ENCODE data around the gene GPR62. TPM values are rescaled to one million over a fixed set of nuclear protein-coding genes. Genes with fewer than 3 reads are reported as not detected.

The GPR62 gene
- total and polyA plus RNA-seq, 11 donors, result 0.06 to 0.27 (median 0.20) TPM; not detected in 4

DNA sequence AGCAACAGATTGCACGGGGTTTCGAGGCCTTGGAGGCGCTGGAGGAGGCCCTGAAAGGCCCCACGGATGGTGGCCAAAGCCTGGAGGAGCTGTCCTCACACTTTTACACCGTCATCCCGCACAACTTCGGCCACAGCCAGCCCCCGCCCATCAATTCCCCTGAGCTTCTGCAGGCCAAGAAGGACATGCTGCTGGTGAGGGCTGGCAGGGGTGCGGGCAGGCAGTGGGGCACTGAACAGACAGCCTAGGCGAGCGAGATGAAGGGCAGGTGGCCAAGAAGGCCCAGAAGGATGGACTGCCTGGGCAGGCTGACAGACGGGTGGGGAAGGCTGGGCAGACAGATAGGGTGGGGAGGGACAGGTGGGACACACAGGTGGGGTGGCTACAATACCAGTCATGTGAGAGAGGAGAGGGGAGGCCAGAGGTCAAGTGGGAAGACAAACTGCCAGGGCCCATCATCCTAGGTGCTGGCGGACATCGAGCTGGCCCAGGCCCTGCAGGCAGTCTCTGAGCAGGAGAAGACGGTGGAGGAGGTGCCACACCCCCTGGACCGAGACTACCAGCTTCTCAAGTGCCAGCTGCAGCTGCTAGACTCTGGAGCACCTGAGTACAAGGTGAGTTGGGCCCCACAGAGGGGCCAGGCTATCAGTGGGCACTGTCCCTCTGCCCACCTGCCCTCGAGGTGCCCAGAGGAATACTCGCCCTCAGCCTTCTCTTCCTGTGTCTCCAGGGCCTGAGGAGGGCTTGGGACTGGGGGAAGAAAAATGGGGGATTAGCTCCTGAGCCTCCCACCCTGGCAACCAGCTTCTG lies 9.9 kb upstream of the GPR62 start:
- intact Hi-C loops (cut with DNase I), result no loop called here
- TF ChIP-seq POLR2A (IDR thresholded peaks at IDR 0.05), result no peak
- TF ChIP-seq, protein P1, sequence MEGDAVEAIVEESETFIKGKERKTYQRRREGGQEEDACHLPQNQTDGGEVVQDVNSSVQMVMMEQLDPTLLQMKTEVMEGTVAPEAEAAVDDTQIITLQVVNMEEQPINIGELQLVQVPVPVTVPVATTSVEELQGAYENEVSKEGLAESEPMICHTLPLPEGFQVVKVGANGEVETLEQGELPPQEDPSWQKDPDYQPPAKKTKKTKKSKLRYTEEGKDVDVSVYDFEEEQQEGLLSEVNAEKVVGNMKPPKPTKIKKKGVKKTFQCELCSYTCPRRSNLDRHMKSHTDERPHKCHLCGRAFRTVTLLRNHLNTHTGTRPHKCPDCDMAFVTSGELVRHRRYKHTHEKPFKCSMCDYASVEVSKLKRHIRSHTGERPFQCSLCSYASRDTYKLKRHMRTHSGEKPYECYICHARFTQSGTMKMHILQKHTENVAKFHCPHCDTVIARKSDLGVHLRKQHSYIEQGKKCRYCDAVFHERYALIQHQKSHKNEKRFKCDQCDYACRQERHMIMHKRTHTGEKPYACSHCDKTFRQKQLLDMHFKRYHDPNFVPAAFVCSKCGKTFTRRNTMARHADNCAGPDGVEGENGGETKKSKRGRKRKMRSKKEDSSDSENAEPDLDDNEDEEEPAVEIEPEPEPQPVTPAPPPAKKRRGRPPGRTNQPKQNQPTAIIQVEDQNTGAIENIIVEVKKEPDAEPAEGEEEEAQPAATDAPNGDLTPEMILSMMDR (IDR thresholded peaks at IDR 0.05), result no peak
- Histone ChIP-seq H3K27me3 (no peaks in the 10 kb centered on the region), H3K36me3 (peaks cover 0 to 30% (median 9%) of the 10 kb centered on the region in 9 donors), H3K4me3 (no peak overlapping the region), H3K4me1 (peaks cover 3 to 30% (median 23%) of the 10 kb centered on the region in 12 donors), H3K27ac (no peak overlapping the region), H3K9me3 (no peaks in the 10 kb centered on the region)
- 85 to 90% (median 89%) methylated on average over 18 of the region's 18 CpGs for WGBS, 4 donors
- no peak for ATAC-seq
- DNase-seq, result peak in 3 of 5 donors; percentile 14 to 51 (median 25)

DNA sequence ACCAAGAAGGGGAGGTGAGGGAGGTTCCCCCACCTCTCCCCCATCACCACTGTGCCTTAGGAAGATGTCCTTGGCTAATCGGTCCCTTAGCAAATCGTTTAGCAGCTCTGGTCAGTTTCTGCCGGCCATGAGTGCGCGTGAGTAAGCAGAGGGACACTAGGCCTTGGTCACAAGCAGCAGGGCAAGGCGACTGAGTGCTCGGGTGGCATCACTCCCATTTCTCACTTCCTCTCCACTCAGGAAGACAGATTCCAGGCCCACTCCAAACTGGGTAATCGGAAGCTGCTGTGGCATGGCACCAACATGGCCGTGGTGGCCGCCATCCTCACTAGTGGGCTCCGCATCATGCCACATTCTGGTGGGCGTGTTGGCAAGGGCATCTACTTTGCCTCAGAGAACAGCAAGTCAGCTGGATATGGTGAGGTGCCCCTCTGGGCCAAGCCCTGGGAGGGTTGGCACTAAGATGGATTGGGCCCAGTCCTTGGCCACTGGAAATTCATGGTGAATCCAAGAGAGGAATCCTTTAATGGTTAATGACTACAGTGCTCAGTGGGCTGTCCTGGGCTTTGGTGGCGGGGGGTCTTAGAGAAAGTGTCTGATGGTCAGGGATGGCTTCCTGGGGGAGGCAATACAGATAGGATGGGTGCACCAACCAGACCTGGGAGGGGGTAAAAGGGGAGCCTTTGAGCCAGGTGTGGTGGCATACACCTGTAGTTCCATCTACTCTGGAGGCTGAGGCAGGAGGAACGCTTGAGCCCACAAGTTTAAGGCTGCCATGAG lies 9.1 kb upstream of the GPR62 start:
- intact Hi-C loops (cut with DNase I), result no loop called here
- no peak overlapping the region for H3K4me3 ChIP-seq
- no peaks in the 10 kb centered on the region for H3K27me3 ChIP-seq
- no peak overlapping the region for H3K27ac ChIP-seq
- ATAC-seq (no peak), DNase-seq (peak in 2 of 5 donors; percentile 21 to 39)
- TF ChIP-seq, protein P1 (IDR thresholded peaks at IDR 0.05), result no peak
- TF ChIP-seq POLR2A (IDR thresholded peaks at IDR 0.05), result no peak
- peaks cover 3 to 21% (median 16%) of the 10 kb centered on the region in 12 donors for H3K4me1 ChIP-seq
- H3K36me3 ChIP-seq, result peaks cover 0 to 30% (median 9%) of the 10 kb centered on the region in 9 donors
- no peaks in the 10 kb centered on the region for H3K9me3 ChIP-seq
- WGBS, 4 donors, result 89 to 95% (median 93%) methylated on average over 11 to 14 of the region's 14 CpGs

DNA sequence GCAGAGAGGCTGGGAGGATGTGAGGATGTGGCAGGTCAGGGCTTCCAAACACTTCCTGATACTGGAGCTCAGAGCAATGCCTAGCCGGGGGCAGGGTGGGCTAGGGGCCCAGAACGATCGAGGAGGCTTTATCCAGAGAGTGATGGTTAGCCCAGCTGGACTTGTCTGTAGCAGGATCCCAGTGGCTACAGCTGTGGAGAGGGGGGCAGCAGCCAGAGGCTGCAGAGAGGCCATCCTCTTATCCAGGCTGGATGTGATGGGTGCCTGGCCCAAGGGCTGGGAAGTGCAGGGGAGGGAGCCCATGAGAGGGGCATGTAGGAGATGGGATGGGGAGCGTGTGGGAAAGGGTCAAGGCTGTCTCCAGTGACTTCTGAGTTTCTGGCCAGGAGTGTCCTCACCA lies 8.4 kb upstream of the GPR62 start:
- H3K36me3 ChIP-seq, result peaks cover 0 to 30% (median 9%) of the 10 kb centered on the region in 9 donors
- intact Hi-C loops (cut with DNase I), result no loop called here

More for the DNA sequence above, 8.4 kb upstream of the GPR62 start:
- no peak overlapping the region for H3K27ac ChIP-seq
- H3K27me3 ChIP-seq, result no peaks in the 10 kb centered on the region
- TF ChIP-seq POLR2A (IDR thresholded peaks at IDR 0.05), result no peak
- TF ChIP-seq, protein P1 (IDR thresholded peaks at IDR 0.05), result no peak
- H3K4me1 ChIP-seq, result peaks cover 3 to 16% (median 13%) of the 10 kb centered on the region in 12 donors
- ATAC-seq, result no peak
- whole genome bisulfite sequencing, 4 donors, result 69 to 98% (median 86%) methylated on average over 4 of the region's 4 CpGs
- no peak overlapping the region for H3K4me3 ChIP-seq
- peak in 1 of 5 donors; percentile 40 for DNase-seq
- no peaks in the 10 kb centered on the region for H3K9me3 ChIP-seq
